Ureter (tissue), 1 donor: ENCODE results near the gene ZXDC. TPM values are rescaled to one million over a fixed set of nuclear protein-coding genes. Genes with fewer than 3 reads are reported as not detected.

Experiments used
- DNase-seq: peaks from one replicate; pipeline ENCODE4 v3.0.0-alpha.2; 2020; ENCODE audit warnings: low spot score
- total RNA-seq: library from RNA; stranded (reverse); gene quantifications from one replicate; pipeline ENCODE4 v1.2.4, GENCODE V29; 2023
- donor health status: DM: yes; HTN: yes; CAD: no.

ZXDC gene
- total RNA-seq, 1 donor from 2014 or later, result 56.5 TPM

DNA sequence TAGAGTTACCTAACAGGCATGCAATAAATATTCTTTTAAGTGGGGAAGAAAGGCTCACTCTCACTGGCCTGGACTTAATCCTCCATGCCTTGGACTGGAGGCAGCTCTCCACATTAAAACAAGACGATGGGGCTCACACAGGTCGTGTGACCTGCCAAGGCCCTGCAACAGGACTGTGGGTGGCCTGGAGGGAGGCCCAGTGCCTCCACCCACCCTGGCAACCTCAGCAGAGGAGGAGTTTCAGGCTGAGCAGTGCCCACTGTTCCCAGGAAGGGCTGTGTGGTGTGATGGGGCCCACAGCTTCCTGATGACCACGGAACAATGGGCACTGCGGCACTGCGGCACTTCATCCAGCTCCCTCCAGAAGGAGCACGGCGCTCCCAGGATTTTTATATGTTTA lies 36.3 kb upstream of the ZXDC start:
- DNase-seq, result no peak

DNA sequence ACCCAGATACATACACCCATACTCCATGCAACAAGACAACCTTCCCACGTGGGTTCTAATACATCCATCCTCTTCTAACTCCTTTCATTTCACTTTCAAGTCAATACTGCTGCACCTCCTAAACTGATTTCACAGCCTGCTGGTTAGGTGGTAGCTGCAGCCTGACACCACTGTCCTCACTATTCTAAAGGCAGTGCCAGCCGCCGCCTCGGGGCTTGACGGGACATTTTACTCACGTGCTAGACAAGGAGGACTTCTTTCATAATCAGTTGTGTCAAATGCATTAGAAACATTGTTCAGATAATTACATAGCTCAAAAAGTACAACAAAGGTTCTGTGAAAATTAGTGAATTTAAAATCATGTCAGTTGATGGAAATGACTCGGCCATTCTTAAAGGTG lies 35.6 kb upstream of the ZXDC start:
- DNase-seq, result no peak

DNA sequence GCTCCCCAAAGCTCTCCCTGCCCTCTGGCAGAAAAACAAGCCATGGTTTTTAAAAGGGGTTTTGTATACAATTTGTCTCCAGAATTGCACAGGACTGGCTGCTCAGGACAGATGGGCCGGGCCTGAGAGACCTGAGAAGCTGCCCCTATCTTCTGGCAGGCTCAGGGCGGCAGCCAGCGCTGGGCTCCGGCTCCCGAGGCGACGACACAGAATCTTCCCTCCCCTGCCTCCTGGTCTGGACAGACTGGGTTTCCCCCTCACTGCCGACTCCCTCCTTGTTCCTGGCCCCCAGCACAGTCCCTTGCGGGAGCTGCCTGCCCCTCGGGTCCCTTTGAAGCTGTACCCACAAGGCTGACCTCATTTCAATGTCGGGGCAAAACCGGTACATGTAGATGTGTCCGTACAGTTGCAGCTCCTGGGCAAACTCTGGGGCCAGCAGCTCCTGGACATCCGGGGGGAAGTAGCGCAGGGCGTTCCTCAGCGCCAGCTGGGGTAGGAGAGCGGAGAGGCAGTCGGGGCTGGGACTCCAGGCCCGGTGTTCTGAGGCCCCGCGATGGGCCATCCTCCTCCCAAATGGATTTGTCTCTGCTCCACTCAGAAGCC lies 34.7 kb upstream of the ZXDC start:
- DNase-seq, result no peak

- DNase-seq, result no peak
These were observed 34.1 kb upstream of the ZXDC start for GRCh38 chr3:126509597-126510307.

DNA sequence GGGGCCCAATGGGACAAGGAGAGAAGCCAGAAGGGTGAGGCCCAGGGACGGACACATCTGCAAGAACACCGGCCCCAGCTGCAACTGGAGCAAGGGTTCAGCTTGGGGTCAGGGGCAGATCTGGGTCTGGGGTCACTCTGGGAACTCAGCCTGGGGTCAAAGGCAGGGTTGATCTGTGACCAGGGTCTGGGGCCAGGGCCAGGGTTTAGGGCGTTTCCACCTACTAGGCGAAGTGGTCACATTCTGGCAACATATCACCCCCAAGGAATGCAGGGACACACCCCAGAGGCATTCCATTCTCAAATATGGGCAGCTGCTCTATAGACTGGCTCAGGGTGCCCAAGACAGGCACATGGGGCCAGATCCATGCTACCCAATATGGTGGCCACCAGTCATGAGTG lies 32.9 kb upstream of the ZXDC start:
- no peak for DNase-seq

GRCh38 chr3:126507886-126508285 lies 32.2 kb upstream of the ZXDC start:
- DNase-seq, result no peak

- no peak for DNase-seq
These were observed 28.0 kb upstream of the ZXDC start for GRCh38 chr3:126503701-126504100.

GRCh38 chr3:126502656-126503055 lies 27.0 kb upstream of the ZXDC start:
- DNase-seq, result no peak

GRCh38 chr3:126501736-126502135 lies 26.0 kb upstream of the ZXDC start:
- DNase-seq, result no peak

DNA sequence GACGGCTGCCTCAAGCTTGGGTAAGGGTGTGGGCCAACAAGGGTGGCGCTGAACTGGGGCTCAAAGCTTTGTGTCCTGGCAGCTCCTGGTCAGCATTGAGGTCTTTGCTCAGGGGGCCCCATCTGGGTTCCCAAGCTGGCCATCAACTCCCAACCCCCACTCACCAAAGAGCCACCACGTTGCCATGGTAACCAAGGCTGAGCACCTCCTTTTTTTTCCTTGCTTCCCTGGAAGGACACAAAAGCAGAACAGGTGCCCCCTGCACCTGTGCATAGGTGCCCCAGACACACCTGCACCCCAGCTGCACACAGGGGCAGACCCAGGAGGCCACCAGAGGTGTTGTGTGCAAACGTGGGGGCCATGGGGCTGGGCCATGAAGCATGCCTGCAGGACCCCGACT lies 25.4 kb upstream of the ZXDC start:
- no peak for DNase-seq

DNA sequence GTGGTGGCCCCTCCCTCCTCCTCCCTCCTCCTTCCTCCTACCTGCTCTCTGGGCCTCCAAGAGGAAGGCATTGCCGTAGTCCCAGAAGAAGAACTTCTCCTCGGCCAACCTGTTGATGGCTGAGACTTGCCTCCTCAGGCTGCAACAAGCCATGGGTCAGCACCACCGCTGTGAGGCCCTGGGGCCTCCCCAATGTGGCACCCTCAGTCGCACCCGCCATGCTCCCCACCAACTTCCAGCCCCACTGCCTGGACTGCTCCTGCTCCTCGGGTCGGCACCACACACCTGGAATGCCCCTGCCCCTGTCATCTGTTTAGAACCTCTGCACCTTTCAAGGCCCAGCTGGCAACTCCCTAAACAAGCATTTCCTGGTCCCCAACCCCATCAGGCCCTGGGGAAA lies 24.3 kb upstream of the ZXDC start:
- no peak for DNase-seq

DNA sequence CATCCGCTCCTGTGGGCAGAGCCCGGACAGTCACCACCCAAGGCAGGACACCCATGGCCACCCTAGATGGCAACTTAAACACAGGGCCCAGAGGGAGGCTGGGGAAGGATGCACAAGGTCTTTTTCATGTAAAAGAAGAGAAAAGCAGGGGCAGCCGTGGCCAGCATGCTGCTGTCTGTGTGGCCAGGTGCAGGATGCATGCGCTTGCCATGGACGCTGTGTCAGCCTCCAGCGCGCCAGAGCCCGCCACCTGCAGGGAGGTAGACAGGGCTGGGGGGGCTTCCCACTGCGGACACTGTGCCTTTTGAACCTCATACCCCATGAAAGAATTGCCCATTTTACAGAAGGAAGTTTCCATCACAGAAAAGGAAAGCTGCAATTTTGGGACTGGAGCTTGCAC lies 23.7 kb upstream of the ZXDC start:
- DNase-seq, result no peak

DNA sequence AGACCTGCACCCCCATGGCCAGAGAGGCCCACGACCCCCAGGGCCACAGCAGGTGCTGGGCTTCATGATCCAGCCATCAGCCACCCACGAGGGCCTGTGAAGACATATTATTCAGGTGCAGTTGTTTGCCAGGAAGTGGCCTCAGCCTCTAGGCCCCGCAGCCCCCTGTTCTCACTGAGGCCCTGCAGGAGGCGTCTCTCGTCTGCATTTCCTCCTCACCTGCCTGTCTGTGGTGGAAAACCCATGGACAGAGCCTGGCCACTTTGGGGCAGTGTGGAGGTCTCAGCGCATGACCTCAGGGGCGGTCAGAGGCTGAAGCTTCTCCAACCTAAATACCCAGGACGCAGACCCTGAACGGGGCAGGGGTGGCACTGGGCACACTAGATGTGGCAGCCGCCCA lies 23.2 kb upstream of the ZXDC start:
- no peak for DNase-seq

- no peak for DNase-seq
These were observed 22.8 kb upstream of the ZXDC start for GRCh38 chr3:126498461-126498860.

- DNase-seq, result no peak
These were observed 22.3 kb upstream of the ZXDC start for GRCh38 chr3:126497956-126498355.

GRCh38 chr3:126496894-126497850 lies 21.5 kb upstream of the ZXDC start:
- no peak for DNase-seq

- DNase-seq, result no peak
These were observed 20.1 kb upstream of the ZXDC start for GRCh38 chr3:126495786-126496185.

- DNase-seq, result no peak
These were observed 19.2 kb upstream of the ZXDC start for GRCh38 chr3:126494970-126495230.

DNA sequence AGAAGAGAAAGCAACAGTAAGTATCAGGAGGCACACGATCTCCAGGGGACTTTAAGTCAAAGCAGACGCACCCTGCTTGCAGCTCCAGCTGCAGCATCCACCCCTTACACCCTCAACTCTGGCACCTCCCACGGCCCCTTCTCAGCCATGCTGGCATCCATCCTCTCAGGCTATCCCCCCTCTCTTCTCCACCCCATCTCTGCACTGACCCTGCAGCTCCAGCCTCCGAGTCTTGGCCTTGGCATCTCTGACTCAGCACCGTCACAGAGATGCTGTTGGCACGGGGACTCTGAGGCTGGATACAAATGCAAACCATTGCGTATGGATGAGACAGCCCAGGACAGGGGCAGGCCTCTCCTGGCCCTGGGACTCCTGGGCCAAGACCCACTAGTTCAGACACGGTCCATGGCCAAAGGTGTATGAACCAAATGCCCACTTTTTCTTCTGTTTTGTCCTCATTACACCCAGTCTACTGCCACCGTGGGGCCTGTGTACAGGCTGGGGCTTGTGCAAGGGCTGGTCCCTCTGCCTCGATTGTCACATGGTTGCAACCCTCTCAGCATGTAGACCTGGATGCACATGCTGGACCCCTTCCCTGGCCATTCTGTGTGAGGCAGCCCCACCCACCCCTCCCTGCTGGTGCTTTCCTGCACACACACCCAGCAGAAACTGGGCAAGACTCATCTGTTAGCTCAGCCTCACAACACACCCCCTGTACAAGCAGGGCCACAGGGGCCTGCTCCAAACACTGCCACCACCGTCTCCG lies 18.7 kb upstream of the ZXDC start:
- DNase-seq, result no peak

- DNase-seq, result no peak
These were observed 18.0 kb upstream of the ZXDC start for GRCh38 chr3:126493739-126494138.

GRCh38 chr3:126493051-126493450 lies 17.4 kb upstream of the ZXDC start:
- no peak for DNase-seq
